ENCODE results near the gene SEC16B. TPM values are rescaled to one million over a fixed set of nuclear protein-coding genes. Genes with fewer than 3 reads are reported as not detected.

SEC16B gene
- total RNA-seq, 1 donor from 2014 or later = 1.7 TPM

DNA sequence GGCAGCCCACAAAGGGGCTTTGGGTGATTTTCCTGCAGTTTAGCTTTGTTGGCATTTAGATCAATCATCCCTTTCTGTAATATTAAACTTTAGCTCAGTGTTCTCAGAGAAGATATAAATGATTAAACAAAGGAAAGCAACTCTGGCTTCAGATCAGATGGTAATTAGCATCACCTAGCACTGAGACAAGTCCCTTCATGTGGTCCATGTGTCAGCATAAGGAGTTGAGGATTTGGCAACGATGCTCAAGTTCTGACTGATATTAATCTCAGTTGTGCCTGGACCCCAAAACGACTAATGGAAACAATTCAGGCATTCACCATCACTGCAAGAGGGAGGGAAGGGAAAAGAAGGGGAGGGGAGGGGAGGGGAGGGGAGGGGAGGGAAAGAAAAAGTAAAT, 60.4 kb downstream of the SEC16B start:
- no peaks in the 10 kb centered on the region for H3K36me3 ChIP-seq
- H3K4me1 ChIP-seq = no peaks in the 10 kb centered on the region

DNA sequence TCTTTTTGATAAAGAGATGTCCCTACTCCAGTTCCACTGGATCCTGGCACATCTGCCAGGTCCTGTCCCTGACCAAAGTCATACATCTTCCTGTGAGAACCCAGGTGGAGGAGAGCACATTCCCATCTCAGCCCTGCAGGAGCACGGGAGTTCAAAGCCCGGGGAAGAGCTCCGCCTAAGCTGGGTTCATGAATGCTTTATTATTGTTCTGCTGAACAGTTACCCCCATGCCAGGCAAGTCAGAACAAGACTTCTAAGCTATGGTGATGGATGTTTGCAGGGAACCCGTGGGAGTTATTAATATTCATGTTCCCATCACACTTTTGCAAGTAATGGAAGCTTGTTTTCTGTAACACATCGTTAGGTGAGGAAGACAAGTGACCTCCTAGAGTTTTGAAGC, 62.9 kb downstream of the SEC16B start:
- TF ChIP-seq POLR2A (IDR thresholded peaks at IDR 0.05) (no peak), POLR2AphosphoS5 (IDR thresholded peaks at IDR 0.05; ENCODE audit: insufficient read depth in 1 of 2, low read depth in 1 of 2) (no peak)
- TF ChIP-seq, protein P1, sequence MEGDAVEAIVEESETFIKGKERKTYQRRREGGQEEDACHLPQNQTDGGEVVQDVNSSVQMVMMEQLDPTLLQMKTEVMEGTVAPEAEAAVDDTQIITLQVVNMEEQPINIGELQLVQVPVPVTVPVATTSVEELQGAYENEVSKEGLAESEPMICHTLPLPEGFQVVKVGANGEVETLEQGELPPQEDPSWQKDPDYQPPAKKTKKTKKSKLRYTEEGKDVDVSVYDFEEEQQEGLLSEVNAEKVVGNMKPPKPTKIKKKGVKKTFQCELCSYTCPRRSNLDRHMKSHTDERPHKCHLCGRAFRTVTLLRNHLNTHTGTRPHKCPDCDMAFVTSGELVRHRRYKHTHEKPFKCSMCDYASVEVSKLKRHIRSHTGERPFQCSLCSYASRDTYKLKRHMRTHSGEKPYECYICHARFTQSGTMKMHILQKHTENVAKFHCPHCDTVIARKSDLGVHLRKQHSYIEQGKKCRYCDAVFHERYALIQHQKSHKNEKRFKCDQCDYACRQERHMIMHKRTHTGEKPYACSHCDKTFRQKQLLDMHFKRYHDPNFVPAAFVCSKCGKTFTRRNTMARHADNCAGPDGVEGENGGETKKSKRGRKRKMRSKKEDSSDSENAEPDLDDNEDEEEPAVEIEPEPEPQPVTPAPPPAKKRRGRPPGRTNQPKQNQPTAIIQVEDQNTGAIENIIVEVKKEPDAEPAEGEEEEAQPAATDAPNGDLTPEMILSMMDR (IDR thresholded peaks at IDR 0.05) = no peak
- no peaks in the 10 kb centered on the region for H3K27me3 ChIP-seq

More for the DNA sequence above, 60.4 kb downstream of the SEC16B start:
- intact Hi-C loops (cut with DNase I) = no loop called here
- no peak for DNase-seq (ENCODE audit: extremely low spot score in 2 of 2)
- Histone ChIP-seq H3K9me3 (no peaks in the 10 kb centered on the region), H3K4me3 (no peak overlapping the region), H3K27me3 (no peaks in the 10 kb centered on the region), H3K27ac (no peak overlapping the region)
- TF ChIP-seq, protein P1 (IDR thresholded peaks at IDR 0.05) = no peak
- TF ChIP-seq POLR2A (IDR thresholded peaks at IDR 0.05) (no peak), POLR2AphosphoS5 (IDR thresholded peaks at IDR 0.05; ENCODE audit: insufficient read depth in 1 of 2, low read depth in 1 of 2) (no peak)

DNA sequence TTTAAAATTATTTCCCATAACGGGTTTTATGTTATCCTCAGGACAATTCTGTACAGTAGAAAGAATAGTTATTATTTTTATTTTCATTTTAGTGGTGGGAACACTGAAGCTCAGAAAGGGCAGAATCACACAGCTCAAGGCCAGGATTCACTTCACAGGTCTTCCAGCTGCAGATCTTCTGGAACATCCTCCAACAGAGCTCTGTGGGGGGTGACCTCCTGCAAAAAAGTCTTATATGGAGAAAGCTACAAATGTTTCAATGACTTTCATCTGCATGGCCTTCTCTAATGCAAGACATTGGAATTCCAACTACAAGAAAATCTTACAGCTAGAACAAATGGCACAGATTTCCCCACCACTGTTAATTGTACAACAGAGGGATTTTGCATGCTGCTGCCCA, 64.2 kb downstream of the SEC16B start:
- Histone ChIP-seq H3K27ac (no peak overlapping the region), H3K36me3 (no peaks in the 10 kb centered on the region), H3K4me3 (no peak overlapping the region), H3K9me3 (no peaks in the 10 kb centered on the region), H3K27me3 (no peaks in the 10 kb centered on the region), H3K4me1 (no peaks in the 10 kb centered on the region)
- intact Hi-C loops (cut with DNase I) = no loop called here
- no peak for DNase-seq (ENCODE audit: extremely low spot score in 2 of 2)
- TF ChIP-seq POLR2A (IDR thresholded peaks at IDR 0.05) = no peak
- TF ChIP-seq, protein P1 (IDR thresholded peaks at IDR 0.05) = no peak
- TF ChIP-seq POLR2AphosphoS5 (IDR thresholded peaks at IDR 0.05; ENCODE audit: insufficient read depth in 1 of 2, low read depth in 1 of 2) = no peak

More for the DNA sequence above, 62.9 kb downstream of the SEC16B start:
- DNase-seq (ENCODE audit: extremely low spot score in 2 of 2) = no peak
- intact Hi-C loops (cut with DNase I) = no loop called here
- Histone ChIP-seq H3K4me3 (no peak overlapping the region), H3K9me3 (no peaks in the 10 kb centered on the region), H3K36me3 (no peaks in the 10 kb centered on the region), H3K27ac (no peak overlapping the region), H3K4me1 (no peaks in the 10 kb centered on the region)

DNA sequence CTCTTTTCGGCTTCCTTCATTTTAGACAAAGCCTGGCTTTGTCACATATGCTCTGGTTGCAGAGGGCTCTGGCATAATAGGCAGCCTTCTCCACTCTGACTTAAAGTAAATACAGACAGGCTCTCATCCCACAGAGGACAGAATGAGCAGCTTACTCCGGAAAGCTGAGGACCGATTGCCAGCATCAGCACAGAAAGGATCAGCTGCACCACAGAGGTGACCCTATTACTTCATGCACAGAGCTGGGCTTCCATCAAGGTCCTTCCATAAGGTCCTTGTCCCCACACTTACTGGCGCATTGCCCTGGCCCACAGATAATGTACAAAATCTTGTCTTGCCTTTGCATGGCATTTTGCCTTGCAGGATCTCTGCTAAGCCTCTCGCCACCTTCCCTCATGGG, 67.6 kb downstream of the SEC16B start:
- no peaks in the 10 kb centered on the region for H3K27me3 ChIP-seq
- H3K36me3 ChIP-seq = no peaks in the 10 kb centered on the region
- no peaks in the 10 kb centered on the region for H3K9me3 ChIP-seq
- H3K4me1 ChIP-seq = no peaks in the 10 kb centered on the region
- H3K4me3 ChIP-seq = no peak overlapping the region
- H3K27ac ChIP-seq = no peak overlapping the region
- intact Hi-C loops (cut with DNase I) = no loop called here
- DNase-seq (ENCODE audit: extremely low spot score in 2 of 2) = no peak
- TF ChIP-seq POLR2A (IDR thresholded peaks at IDR 0.05) (no peak), POLR2AphosphoS5 (IDR thresholded peaks at IDR 0.05; ENCODE audit: insufficient read depth in 1 of 2, low read depth in 1 of 2) (no peak)
- TF ChIP-seq, protein P1 (IDR thresholded peaks at IDR 0.05) = no peak

DNA sequence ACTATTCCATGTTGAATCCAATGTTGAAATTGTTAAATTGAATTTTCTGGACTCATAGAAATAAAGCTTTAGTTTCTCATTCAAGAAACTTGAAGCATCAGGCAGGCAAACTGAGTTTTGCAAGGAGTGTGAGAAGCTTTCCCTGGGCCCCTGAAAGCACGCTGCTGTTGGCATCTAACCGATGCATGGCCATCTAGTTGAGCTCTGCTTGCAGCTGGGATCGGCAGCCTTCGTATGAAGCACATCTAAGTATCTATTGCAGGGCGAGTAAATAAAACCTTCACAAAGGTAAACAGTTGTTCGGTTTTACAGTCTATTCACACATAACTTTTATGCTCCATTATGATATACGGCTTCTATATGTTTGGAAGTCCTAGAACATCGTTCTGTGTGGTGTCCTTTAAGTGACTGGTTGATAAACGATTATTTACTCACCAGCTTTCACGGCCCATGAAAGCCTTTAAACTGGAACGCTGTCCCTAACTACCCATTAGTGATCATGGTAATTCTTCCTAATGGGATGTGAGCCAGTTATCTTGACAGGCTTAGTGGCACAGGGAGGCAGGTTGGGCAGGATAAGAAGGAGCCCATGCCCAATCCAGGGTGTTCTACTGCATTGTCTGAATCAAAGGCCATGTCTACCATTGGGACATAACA, 71.7 kb downstream of the SEC16B start:
- TF ChIP-seq POLR2AphosphoS5 (IDR thresholded peaks at IDR 0.05; ENCODE audit: insufficient read depth in 1 of 2, low read depth in 1 of 2) (no peak), POLR2A (IDR thresholded peaks at IDR 0.05) (no peak)
- TF ChIP-seq, protein P1 (IDR thresholded peaks at IDR 0.05) = no peak
- H3K36me3 ChIP-seq = no peaks in the 10 kb centered on the region
- DNase-seq (ENCODE audit: extremely low spot score in 2 of 2) = no peak
- H3K27ac ChIP-seq = no peak overlapping the region
- H3K4me1 ChIP-seq = no peaks in the 10 kb centered on the region
- intact Hi-C loops (cut with DNase I) = no loop called here
- H3K9me3 ChIP-seq = no peaks in the 10 kb centered on the region
- no peak overlapping the region for H3K4me3 ChIP-seq
- no peaks in the 10 kb centered on the region for H3K27me3 ChIP-seq
